GM10847 (cell line): Measurements from ENCODE around the gene CEP85L.

Experiments used
- POLR2A ChIP-seq: IDR thresholded peaks from 2 replicates; pipeline ENCODE4 v1.6.1; 2011; ENCODE audit not compliant: insufficient read length; ENCODE audit errors: extremely low read depth

The CEP85L gene

GRCh38 chr6:118522422-118522821 is 129.0 kb downstream of the CEP85L start:
- no peak for TF ChIP-seq POLR2A

- TF ChIP-seq POLR2A = no peak
Observed at GRCh38 chr6:118514689-118515088, 136.7 kb downstream of the CEP85L start.

- TF ChIP-seq POLR2A = no peak
Observed at GRCh38 chr6:118511930-118512715, 139.3 kb downstream of the CEP85L start.

- TF ChIP-seq POLR2A = no peak
Observed at GRCh38 chr6:118509009-118509617, 142.3 kb downstream of the CEP85L start.

GRCh38 chr6:118507636-118508035 is 143.8 kb downstream of the CEP85L start:
- TF ChIP-seq POLR2A = no peak

GRCh38 chr6:118506071-118506638 is 145.2 kb downstream of the CEP85L start:
- TF ChIP-seq POLR2A = no peak

GRCh38 chr6:118505656-118506055 is 145.7 kb downstream of the CEP85L start:
- TF ChIP-seq POLR2A = no peak

GRCh38 chr6:118504611-118505010 is 146.8 kb downstream of the CEP85L start:
- TF ChIP-seq POLR2A = no peak

- no peak for TF ChIP-seq POLR2A
Observed at GRCh38 chr6:118502169-118502568, 149.2 kb downstream of the CEP85L start.

GRCh38 chr6:118501765-118502164 is 149.6 kb downstream of the CEP85L start:
- TF ChIP-seq POLR2A = no peak

- TF ChIP-seq POLR2A = no peak
Observed at GRCh38 chr6:118501099-118501498, 150.3 kb downstream of the CEP85L start.

- no peak for TF ChIP-seq POLR2A
Observed at GRCh38 chr6:118500130-118501015, 151.0 kb downstream of the CEP85L start.

- no peak for TF ChIP-seq POLR2A
Observed at GRCh38 chr6:118495485-118496280, 155.7 kb downstream of the CEP85L start.

GRCh38 chr6:118494091-118494490 is 157.3 kb downstream of the CEP85L start:
- TF ChIP-seq POLR2A = no peak

- no peak for TF ChIP-seq POLR2A
Observed at GRCh38 chr6:118489990-118490389, 161.4 kb downstream of the CEP85L start.
